ENCODE results near the gene TRIP12.

- TF ChIP-seq PATZ1 (CRISPR knock-in tag; IDR thresholded peaks at IDR 0.05; ENCODE audit: borderline replicate concordance) (no peak), CREB5 (CRISPR knock-in tag; IDR thresholded peaks at IDR 0.05; ENCODE audit: low read depth) (no peak), ESRRG (CRISPR knock-in tag; IDR thresholded peaks at IDR 0.05) (no peak), SNAI2 (CRISPR knock-in tag; IDR thresholded peaks at IDR 0.05) (no peak), OSR1 (CRISPR knock-in tag; IDR thresholded peaks at IDR 0.05) (no peak), POU6F1 (CRISPR knock-in tag; IDR thresholded peaks at IDR 0.05; ENCODE audit: borderline replicate concordance, low read depth) (no peak), ARNTL (CRISPR knock-in tag; IDR thresholded peaks at IDR 0.05; ENCODE audit: borderline replicate concordance, low read depth) (no peak), RARB (CRISPR knock-in tag; IDR thresholded peaks at IDR 0.05) (no peak), CSRNP3 (CRISPR knock-in tag; IDR thresholded peaks at IDR 0.05) (no peak), TSHZ2 (CRISPR knock-in tag; IDR thresholded peaks at IDR 0.05) (no peak)
Observed at GRCh38 chr2:229917793-229918192, 4.0 kb downstream of the TRIP12 start.

All from SK-N-SH treated with all-trans-retinoic acid at 6 μM for 48 hours (cell line).